Common myeloid progenitor, CD34-positive (primary cell): ENCODE measurements around the gene DLG4.

Experiments
- CTCF ChIA-PET: fragments of 350-600 bp; sonication (Branson Sonifier 250); formaldehyde crosslinking; loops from one replicate; lab custom pipeline; 2021; ENCODE audit warnings: antibody characterized with exemption; lab: Charles Lee
- POLR2A ChIA-PET: fragments of 350-600 bp; sonication (Branson Sonifier 250); formaldehyde crosslinking; loops from one replicate; lab custom pipeline; 2021; ENCODE audit warnings: antibody characterized with exemption; lab: Charles Lee
- DNase-seq, 3 donors: peaks; one replicate each; pipeline versions ENCODE4 v3.0.0 to v3.0.0-alpha.2; 2013
- H3K27ac ChIP-seq, 2 experiments: 1 replicate in 1 of 2; 2 replicates in 1 of 2; pipeline ENCODE4 v1.7.0; 2013; ENCODE audit warnings: inconsistent platforms in 2 of 2, low read length in 2 of 2, mild to moderate bottlenecking in 2 of 2, low read depth in 1 of 2, moderate library complexity in 1 of 2; ENCODE audit not compliant: severe bottlenecking in 2 of 2, insufficient read depth in 1 of 2, poor library complexity in 1 of 2
- H3K27me3 ChIP-seq, 5 experiments: replicated peaks in 2 of 5; 1 replicate in 3 of 5; 2 replicates in 2 of 5; pipeline versions ENCODE4 v1.6.1 to v1.7.0; 2013; ENCODE audit warnings: low read length in 4 of 5, mild to moderate bottlenecking in 2 of 5, moderate library complexity in 2 of 5, inconsistent platforms in 1 of 5; ENCODE audit not compliant: insufficient read depth in 5 of 5, control insufficient read depth in 4 of 5
- H3K36me3 ChIP-seq, 4 experiments: 1 replicate in 2 of 4; 2 replicates in 2 of 4; pipeline versions ENCODE4 v1.6.1 to v1.7.0; 2013; ENCODE audit warnings: low read length in 3 of 4, control low read depth in 1 of 4, mild to moderate bottlenecking in 1 of 4; ENCODE audit not compliant: control insufficient read depth in 4 of 4, insufficient read depth in 4 of 4
- H3K4me1 ChIP-seq, 4 experiments: 1 replicate in 3 of 4; 2 replicates in 1 of 4; pipeline versions ENCODE4 v1.6.1 to v1.7.1; 2013; ENCODE audit warnings: low read length in 3 of 4, mild to moderate bottlenecking in 3 of 4, control low read depth in 1 of 4, inconsistent platforms in 1 of 4, moderate library complexity in 1 of 4; ENCODE audit not compliant: control insufficient read depth in 4 of 4, insufficient read depth in 4 of 4; ENCODE audit errors: control extremely low read depth in 1 of 4
- H3K4me3 ChIP-seq, 7 experiments: 1 replicate in 4 of 7; 2 replicates in 3 of 7; pipeline versions ENCODE4 v1.5.1 to v1.7.0; 2013; ENCODE audit warnings: mild to moderate bottlenecking in 7 of 7, low read length in 6 of 7, moderate library complexity in 6 of 7, inconsistent platforms in 2 of 7, low read depth in 2 of 7, control low read depth in 1 of 7; ENCODE audit not compliant: insufficient read depth in 4 of 7, control insufficient read depth in 1 of 7; ENCODE audit errors: extremely low read depth in 1 of 7
- H3K9me3 ChIP-seq, 5 experiments: 1 replicate in 4 of 5; 2 replicates in 1 of 5; pipeline versions ENCODE4 v1.6.1 to v1.7.1; 2013; ENCODE audit warnings: low read length in 4 of 5, mild to moderate bottlenecking in 2 of 5, inconsistent platforms in 1 of 5, low read depth in 1 of 5, moderate library complexity in 1 of 5; ENCODE audit not compliant: control insufficient read depth in 4 of 5, insufficient read depth in 2 of 5; ENCODE audit errors: control extremely low read depth in 1 of 5
- WGBS: methylation state at CpG from one replicate; pipeline ENCODE4 v1.1.5; 2013; ENCODE audit not compliant: insufficient coverage; 5-methylcytosine and 5-hydroxymethylcytosine counted together

The DLG4 gene

DNA sequence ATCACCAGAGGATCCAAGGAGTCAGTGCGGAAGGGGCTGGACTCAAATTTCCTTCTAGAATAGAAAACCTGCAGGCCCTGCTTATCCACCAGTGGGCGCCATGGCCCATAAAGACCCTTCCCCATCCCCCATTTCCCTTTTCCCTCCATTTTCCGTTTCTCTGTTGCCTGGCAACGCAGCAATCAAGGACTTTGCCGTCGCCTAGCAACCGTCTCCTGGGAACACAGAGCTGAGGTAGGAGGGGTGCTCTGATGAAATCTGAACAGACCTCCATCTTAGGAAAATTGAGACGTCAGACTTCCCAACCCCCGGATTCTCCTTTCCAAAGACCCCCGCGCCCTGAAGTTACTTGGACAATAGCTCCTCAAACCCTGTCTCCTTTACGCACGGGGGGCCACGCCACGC, 5.7 kb downstream of the DLG4 start:
- CTCF ChIA-PET, result interaction anchor here (0.8 to 2.7 kb wide), 10 partner anchors 20 to 168 kb away, joined by 3 to 17 read pairs (median 4); partner anchors contain the start of genes CTDNEP1, DVL2 and PHF23
- POLR2A ChIA-PET, result interaction anchor here (1.1 kb wide), 1 partner anchor 25 kb away, joined by 4 read pairs; no protein-coding TSS in a partner anchor
- WGBS, result 8% methylated on average over 14 of the region's 15 CpGs
- DNase-seq, result peak; percentile 93 to 97 (median 96)
- Histone ChIP-seq H3K4me1 (peaks cover 8 to 53% (median 46%) of the 10 kb centered on the region in 4 experiments), H3K27me3 (no peaks in the 10 kb centered on the region), H3K4me3 (peak overlapping the region in 6 of 7 experiments; percentile 49 to 82 (median 68)), H3K9me3 (no peaks in the 10 kb centered on the region), H3K36me3 (peaks cover 0 to 5% (median 0%) of the 10 kb centered on the region in 4 experiments), H3K27ac (peak overlapping the region; percentile 87 to 94)

DNA sequence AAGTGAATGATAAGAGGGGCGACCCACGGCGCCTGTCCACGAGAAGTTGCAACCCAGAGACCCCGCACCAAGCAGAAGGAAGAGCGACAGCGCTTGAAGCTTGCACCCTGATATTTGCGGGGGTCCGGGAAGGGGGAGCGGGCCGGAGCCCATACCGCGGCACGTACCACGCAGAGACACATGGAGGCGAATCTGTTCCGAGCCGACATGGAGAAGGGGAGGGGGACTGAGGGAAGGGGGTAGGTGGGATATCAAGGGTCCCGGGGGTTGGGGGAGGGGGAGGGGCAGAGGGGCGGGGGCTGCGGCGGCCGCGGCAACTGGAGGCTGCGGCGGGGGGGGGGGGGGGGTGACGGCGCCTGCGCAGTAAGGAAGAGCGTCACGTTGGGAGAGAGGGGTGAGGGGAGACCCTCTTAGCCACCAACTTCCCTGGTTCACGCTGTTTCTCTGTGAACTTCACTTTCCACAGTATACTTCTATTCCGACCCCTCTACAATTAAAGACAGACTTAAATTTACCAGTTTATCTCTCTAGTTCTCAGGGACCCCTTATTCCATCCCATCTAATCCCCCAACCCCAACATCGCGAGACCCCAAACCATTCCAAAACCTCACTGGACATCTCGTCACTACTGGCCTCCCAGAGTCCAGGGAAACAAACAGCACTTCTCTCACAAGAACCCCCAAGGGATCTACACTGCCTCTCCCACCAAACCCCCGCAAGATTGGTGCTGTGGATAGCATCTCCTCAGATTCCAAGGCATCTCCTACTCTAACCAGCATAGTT, 8.0 kb downstream of the DLG4 start:
- Histone ChIP-seq H3K27ac (no peak overlapping the region), H3K9me3 (no peaks in the 10 kb centered on the region), H3K4me3 (no peak overlapping the region), H3K4me1 (peaks cover 8 to 36% (median 29%) of the 10 kb centered on the region in 4 experiments), H3K27me3 (no peaks in the 10 kb centered on the region), H3K36me3 (peaks cover 0 to 5% (median 0%) of the 10 kb centered on the region in 4 experiments)
- no peak for DNase-seq
- 75% methylated on average over 8 of the region's 37 CpGs for WGBS
- ChIA-PET CTCF (interaction anchor here (0.7 kb wide), 1 partner anchor 9 kb away, joined by 3 read pairs; no protein-coding TSS in a partner anchor), POLR2A (no interaction called here)

DNA sequence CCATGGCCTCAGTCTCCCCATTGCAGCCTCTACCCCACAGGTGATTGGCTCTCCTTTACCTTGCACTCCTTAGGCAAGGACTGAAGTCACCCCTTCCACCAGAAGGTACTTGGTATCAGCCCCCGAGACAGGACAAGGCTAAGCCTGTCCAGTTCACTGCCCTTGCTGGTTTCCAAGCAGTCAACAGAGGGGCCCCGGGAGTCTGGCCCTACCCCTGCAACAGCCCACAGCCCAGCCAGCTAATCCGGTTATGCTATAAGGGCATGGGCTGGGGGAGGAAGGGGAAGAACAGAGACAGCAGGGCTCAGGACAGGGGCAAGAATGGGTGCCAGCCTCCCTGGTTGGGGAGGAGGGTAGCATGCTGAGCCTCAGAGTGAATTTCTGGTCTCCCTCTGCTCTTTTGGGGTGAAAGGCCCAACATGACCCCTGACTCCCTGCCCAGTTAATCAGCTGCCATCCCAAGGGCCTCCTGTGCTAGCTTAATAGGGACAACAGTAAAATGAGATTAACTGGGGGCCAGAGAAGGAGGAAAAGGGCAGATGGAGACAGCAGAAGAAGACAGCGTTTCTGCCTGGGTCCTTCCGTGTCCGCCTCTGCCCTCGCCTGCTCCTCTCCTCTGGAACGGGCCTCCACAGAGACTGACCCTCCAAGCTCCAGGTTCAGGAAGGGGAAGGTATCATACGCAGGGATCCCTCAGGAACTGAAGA, 10.7 kb downstream of the DLG4 start:
- Histone ChIP-seq H3K27me3 (no peaks in the 10 kb centered on the region), H3K4me3 (no peak overlapping the region), H3K9me3 (no peaks in the 10 kb centered on the region), H3K4me1 (peaks cover 2 to 26% (median 20%) of the 10 kb centered on the region in 4 experiments), H3K36me3 (peaks cover 0 to 6% (median under 1%) of the 10 kb centered on the region in 4 experiments), H3K27ac (no peak overlapping the region)
- whole genome bisulfite sequencing, result 96% methylated on average over 8 of the region's 9 CpGs
- no peak for DNase-seq
- ChIA-PET CTCF (interaction anchor here (1.5 kb wide), 1 partner anchor 163 kb away, joined by 3 read pairs; no protein-coding TSS in a partner anchor), POLR2A (no interaction called here)

DNA sequence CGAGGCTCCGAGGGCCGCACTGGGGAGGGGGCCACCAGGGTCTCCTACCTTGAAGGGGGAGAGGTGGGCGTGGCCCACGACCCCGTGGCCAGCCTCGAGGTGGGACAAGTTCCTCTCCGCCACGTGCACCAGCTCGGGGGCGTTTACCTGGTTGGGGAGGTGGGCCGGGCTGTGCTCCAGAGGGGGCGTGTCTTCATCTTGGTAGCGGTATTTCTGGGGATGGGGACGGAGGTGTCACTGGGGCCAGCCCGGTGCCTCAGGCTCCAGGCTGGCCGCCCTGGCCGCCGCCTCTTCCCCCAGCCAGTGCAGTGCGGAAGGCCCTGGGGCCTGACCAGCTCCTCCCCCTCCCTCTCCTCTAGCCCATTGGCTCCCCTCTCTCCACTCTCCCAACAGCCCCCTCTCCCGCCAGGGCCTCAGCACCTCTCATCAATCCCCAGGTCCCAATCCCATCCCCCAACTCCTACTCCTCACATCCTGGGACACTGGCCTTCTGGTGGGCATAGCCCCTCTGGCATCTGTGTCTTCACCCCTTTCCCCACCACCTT, 11.5 kb downstream of the DLG4 start:
- 91% methylated on average over 17 of the region's 21 CpGs for WGBS
- Histone ChIP-seq H3K27ac (no peak overlapping the region), H3K9me3 (no peaks in the 10 kb centered on the region), H3K36me3 (peaks cover 0 to 14% (median 6%) of the 10 kb centered on the region in 4 experiments), H3K27me3 (no peaks in the 10 kb centered on the region), H3K4me1 (peaks cover 0 to 18% (median 13%) of the 10 kb centered on the region in 4 experiments), H3K4me3 (no peak overlapping the region)
- POLR2A ChIA-PET, result no interaction called here
- DNase-seq, result no peak
- CTCF ChIA-PET, result interaction anchor here (0.8 kb wide), 1 partner anchor 12 kb away, joined by 3 read pairs; the partner anchor contains the start of genes ACADVL and DLG4

DNA sequence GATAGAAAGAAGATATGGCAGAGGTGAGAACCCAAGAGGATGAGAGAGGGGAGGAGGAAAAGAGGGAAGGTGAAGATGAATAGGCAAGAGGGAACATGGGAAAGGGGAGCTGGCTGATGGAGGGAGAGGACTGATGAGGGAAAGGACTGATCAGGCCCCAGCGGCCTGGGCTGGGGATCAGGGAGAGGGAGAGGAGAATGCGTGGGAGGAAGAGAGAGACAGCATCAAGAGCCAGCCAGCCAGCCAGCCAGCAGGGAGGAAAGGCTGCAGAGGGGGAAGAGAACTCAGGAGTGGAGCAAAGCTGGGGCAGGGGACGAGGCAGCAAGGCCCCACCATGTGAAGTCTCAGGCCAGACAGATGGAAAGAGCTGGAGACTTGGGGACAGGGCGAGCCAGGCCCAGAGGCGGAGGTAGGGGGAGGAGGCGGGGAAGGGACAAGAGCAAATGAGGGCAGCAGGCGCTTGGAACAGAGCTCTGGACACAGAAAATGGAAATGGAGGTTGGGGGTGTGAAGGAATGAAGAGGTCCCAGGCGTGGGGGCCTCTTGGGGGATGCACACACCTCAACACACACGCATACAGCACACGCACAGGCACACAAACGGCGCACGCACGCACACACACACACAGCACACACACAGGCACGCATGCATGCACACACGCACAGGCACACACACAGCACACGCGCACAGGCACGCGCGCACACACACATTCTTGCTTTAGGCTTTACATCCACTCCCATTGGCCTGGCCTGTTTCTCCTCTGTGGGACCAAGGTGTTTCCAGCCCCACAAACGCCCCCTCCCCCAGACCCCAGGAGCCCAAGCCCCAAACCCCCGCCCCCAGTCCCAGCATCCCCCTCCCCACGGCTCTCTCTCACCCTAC, 12.3 kb downstream of the DLG4 start:
- Histone ChIP-seq H3K4me3 (no peak overlapping the region), H3K27ac (no peak overlapping the region), H3K36me3 (peaks cover 6 to 22% (median 12%) of the 10 kb centered on the region in 4 experiments), H3K9me3 (no peaks in the 10 kb centered on the region), H3K4me1 (peaks cover 0 to 18% (median 13%) of the 10 kb centered on the region in 4 experiments), H3K27me3 (no peaks in the 10 kb centered on the region)
- POLR2A ChIA-PET, result no interaction called here
- CTCF ChIA-PET, result interaction anchor here (0.8 to 1.1 kb wide), 3 partner anchors 12 to 285 kb away, joined by 3 read pairs; partner anchors contain the start of genes ACADVL and DLG4
- DNase-seq, result no peak
- WGBS, result 100% methylated on average over 11 of the region's 24 CpGs

GRCh38 chr17:7205561-7205960, 14.1 kb downstream of the DLG4 start:
- Histone ChIP-seq H3K27ac (peak overlapping the region; percentile 25 to 77), H3K27me3 (no peaks in the 10 kb centered on the region), H3K4me1 (peaks cover 0 to 17% (median 11%) of the 10 kb centered on the region in 4 experiments), H3K9me3 (no peaks in the 10 kb centered on the region), H3K4me3 (peak overlapping the region in 3 of 7 experiments; percentile 58 to 78 (median 64)), H3K36me3 (peaks cover 6 to 30% (median 20%) of the 10 kb centered on the region in 4 experiments)
- no peak for DNase-seq
- 87% methylated on average over 10 of the region's 15 CpGs for whole genome bisulfite sequencing
- CTCF ChIA-PET, result no interaction called here
- POLR2A ChIA-PET, result no interaction called here
